OCI-LY3 (cell line): Measurements from ENCODE around the gene DPP3.
A peak's percentile ranks its signal among the peaks of the same experiment; 100 is the strongest.

Experiments used
- H2AFZ ChIP-seq: fragments of 200-600, 300-600 bp; shearing (Covaris generic); 2 replicates; pipeline ENCODE4 v1.6.0; 2014; ENCODE audit warnings: antibody characterized with exemption, low read depth, low read length
- H3K27ac ChIP-seq: fragments of 200-600, 300-600 bp; sonication (generic); 2 replicates; pipeline ENCODE4 v1.5.1; 2014; ENCODE audit warnings: mild to moderate bottlenecking, low read length, moderate library complexity, mixed read lengths
- H3K27me3 ChIP-seq: fragments of 200-600, 300-600 bp; sonication (generic); 2 replicates; pipeline ENCODE4 v1.6.1; 2014; ENCODE audit warnings: low read depth, low read length, mixed read lengths
- H3K36me3 ChIP-seq: fragments of 200-600, 300-600 bp; sonication (generic); replicated peaks from 2 replicates; pipeline ENCODE3; 2014; ENCODE audit warnings: low read depth, low read length, mixed read lengths
- H3K4me1 ChIP-seq: fragments of 300-600, 200-600 bp; sonication (generic); 2 replicates; pipeline ENCODE4 v1.6.1; 2014; ENCODE audit warnings: low read length, mixed read lengths
- H3K4me2 ChIP-seq: fragments of 200-600, 300-600 bp; sonication (generic); 2 replicates; pipeline ENCODE4 v1.6.1; 2014; ENCODE audit warnings: low read length, mixed read lengths
- H3K4me3 ChIP-seq: fragments of 300-600, 200-600 bp; sonication (generic); 2 replicates; pipeline ENCODE4 v1.5.1; 2014; ENCODE audit warnings: antibody characterized with exemption, mild to moderate bottlenecking, low read length, moderate library complexity
- H3K79me2 ChIP-seq: fragments of 300-600, 200-600 bp; shearing (Covaris generic); 2 replicates; pipeline ENCODE4 v1.6.1; 2014; ENCODE audit warnings: mild to moderate bottlenecking, low read length, mixed read lengths
- H3K9ac ChIP-seq: fragments of 300-600, 200-600 bp; shearing (Covaris generic); 2 replicates; pipeline ENCODE4 v1.6.0; 2014; ENCODE audit warnings: mild to moderate bottlenecking, low read length, moderate library complexity
- H3K9me3 ChIP-seq: fragments of 200-600, 300-600 bp; shearing (Covaris generic); 2 replicates; pipeline ENCODE4 v1.6.1; 2014; ENCODE audit warnings: low read length, mixed read lengths; ENCODE audit not compliant: insufficient read depth
- H4K20me1 ChIP-seq: fragments of 200-600, 300-600 bp; sonication (generic); 2 replicates; pipeline ENCODE4 v1.6.1; 2016; ENCODE audit warnings: low read length, mixed read lengths; ENCODE audit not compliant: insufficient read depth
- CTCF ChIP-seq: fragments of 200-600, 300-600 bp; sonication (generic); IDR thresholded peaks from 2 replicates; pipeline ENCODE4 v1.5.1; 2014; ENCODE audit warnings: antibody characterized with exemption, low read length, low read depth
- EZH2phosphoT487 ChIP-seq: fragments of 200-600 bp; shearing (Covaris generic); IDR thresholded peaks from 2 replicates; pipeline ENCODE4 v1.6.1; 2018; ENCODE audit warnings: antibody characterized with exemption, mixed run types, low read depth

Gene DPP3

GRCh38 chr11:66476173-66476840 is 3.9 kb upstream of the DPP3 start:
- peaks cover 8% of the 10 kb centered on the region for H3K4me1 ChIP-seq
- H3K9ac ChIP-seq = no peak overlapping the region
- no peak overlapping the region for H3K4me2 ChIP-seq
- no peak overlapping the region for H2AFZ ChIP-seq
- no peak overlapping the region for H3K4me3 ChIP-seq
- peaks cover 21% of the 10 kb centered on the region for H3K79me2 ChIP-seq
- peaks cover 9% of the 10 kb centered on the region for H3K36me3 ChIP-seq
- no peak overlapping the region for H3K27ac ChIP-seq
- no peaks in the 10 kb centered on the region for H4K20me1 ChIP-seq
- H3K27me3 ChIP-seq = no peaks in the 10 kb centered on the region
- no peak for TF ChIP-seq CTCF
- TF ChIP-seq EZH2phosphoT487 = no peak
- H3K9me3 ChIP-seq = no peaks in the 10 kb centered on the region

GRCh38 chr11:66476841-66477251 is 3.4 kb upstream of the DPP3 start:
- Histone ChIP-seq H4K20me1 (no peaks in the 10 kb centered on the region), H3K27ac (no peak overlapping the region), H3K79me2 (peaks cover 23% of the 10 kb centered on the region), H2AFZ (no peak overlapping the region), H3K4me3 (no peak overlapping the region), H3K4me1 (peaks cover 8% of the 10 kb centered on the region), H3K27me3 (no peaks in the 10 kb centered on the region), H3K9ac (no peak overlapping the region), H3K4me2 (no peak overlapping the region), H3K9me3 (no peaks in the 10 kb centered on the region), H3K36me3 (peaks cover 9% of the 10 kb centered on the region)
- TF ChIP-seq EZH2phosphoT487 = no peak
- no peak for TF ChIP-seq CTCF

GRCh38 chr11:66477263-66478201 is 2.7 kb upstream of the DPP3 start:
- Histone ChIP-seq H3K27ac (no peak overlapping the region), H3K9ac (no peak overlapping the region), H3K4me1 (peaks cover 8% of the 10 kb centered on the region), H3K4me2 (no peak overlapping the region), H2AFZ (no peak overlapping the region), H4K20me1 (no peaks in the 10 kb centered on the region), H3K27me3 (no peaks in the 10 kb centered on the region), H3K36me3 (peaks cover 11% of the 10 kb centered on the region), H3K79me2 (peaks cover 23% of the 10 kb centered on the region), H3K4me3 (no peak overlapping the region), H3K9me3 (no peaks in the 10 kb centered on the region)
- TF ChIP-seq CTCF (no peak), EZH2phosphoT487 (no peak)

- H2AFZ ChIP-seq = no peak overlapping the region
Observed at GRCh38 chr11:66478729-66479393, 1.4 kb upstream of the DPP3 start.

More at GRCh38 chr11:66478729-66479393, 1.4 kb upstream of the DPP3 start:
- Histone ChIP-seq H3K4me2 (peak overlapping the region; percentile 93), H4K20me1 (no peaks in the 10 kb centered on the region), H3K36me3 (peaks cover 11% of the 10 kb centered on the region), H3K27ac (peak overlapping the region; percentile 55), H3K4me1 (peaks cover 8% of the 10 kb centered on the region), H3K4me3 (peak overlapping the region; percentile 89), H3K9me3 (no peaks in the 10 kb centered on the region), H3K27me3 (no peaks in the 10 kb centered on the region), H3K9ac (peak overlapping the region; percentile 86), H3K79me2 (peaks cover 23% of the 10 kb centered on the region)
- TF ChIP-seq CTCF = peak; percentile 99
- no peak for TF ChIP-seq EZH2phosphoT487
